HG03378 (cell line): Measurements from ENCODE around the gene CKLF.
"Not testable (repeated sequence)": the region's sequence is repeated elsewhere in the genome, so short reads cannot be mapped to it uniquely, and the experiment has no call there.

Source experiments
- ATAC-seq: cut with Tn5 transposase; IDR thresholded peaks from one replicate; pipeline ENCODE4 v1.9.1; 2021; ENCODE audit warnings: mild to moderate bottlenecking, moderate library complexity; ENCODE audit not compliant: unreplicated experiment

The CKLF gene, protein sequence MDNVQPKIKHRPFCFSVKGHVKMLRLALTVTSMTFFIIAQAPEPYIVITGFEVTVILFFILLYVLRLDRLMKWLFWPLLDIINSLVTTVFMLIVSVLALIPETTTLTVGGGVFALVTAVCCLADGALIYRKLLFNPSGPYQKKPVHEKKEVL

DNA sequence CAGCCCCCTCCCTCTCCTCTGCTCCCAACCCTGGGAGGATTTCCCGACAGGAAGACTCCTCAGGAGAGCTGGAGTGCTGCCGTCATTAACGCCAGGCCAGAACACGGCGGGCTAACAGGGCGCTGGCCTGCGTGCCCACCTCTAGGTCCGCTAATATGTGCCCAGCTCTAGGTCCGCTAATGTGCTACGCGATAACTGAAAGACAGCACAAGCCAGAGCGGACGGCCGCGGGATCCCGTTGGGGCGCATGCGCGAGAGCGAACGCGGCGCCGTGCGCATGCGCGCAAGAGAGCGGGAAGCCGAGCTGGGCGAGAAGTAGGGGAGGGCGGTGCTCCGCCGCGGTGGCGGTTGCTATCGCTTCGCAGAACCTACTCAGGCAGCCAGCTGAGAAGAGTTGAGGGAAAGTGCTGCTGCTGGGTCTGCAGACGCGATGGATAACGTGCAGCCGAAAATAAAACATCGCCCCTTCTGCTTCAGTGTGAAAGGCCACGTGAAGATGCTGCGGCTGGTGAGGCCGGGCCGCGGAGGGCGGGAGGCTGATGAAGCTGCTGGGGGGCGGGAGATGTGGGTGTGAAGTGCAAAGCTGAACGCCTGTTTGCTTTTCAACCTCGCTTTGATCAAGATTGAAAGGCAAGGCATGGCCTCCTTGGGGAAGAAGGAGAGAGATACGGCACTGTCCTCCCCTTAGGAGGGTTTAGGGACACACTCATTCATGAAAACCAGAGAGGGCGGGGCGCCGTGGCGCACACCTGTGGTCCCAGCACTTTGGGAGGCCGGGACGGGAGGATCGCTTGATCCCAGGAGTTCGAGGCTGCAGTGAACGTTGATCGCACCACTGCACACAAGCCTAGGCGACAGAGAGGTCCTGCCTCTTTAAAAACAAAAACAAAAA lies at the start of gene CKLF:
Gene CKLF (plus strand): TSS at position 291 of the 892 bp plus-strand sequence. CDS start 140 bp downstream, at position 431.
- peak; percentile 66 for ATAC-seq

DNA sequence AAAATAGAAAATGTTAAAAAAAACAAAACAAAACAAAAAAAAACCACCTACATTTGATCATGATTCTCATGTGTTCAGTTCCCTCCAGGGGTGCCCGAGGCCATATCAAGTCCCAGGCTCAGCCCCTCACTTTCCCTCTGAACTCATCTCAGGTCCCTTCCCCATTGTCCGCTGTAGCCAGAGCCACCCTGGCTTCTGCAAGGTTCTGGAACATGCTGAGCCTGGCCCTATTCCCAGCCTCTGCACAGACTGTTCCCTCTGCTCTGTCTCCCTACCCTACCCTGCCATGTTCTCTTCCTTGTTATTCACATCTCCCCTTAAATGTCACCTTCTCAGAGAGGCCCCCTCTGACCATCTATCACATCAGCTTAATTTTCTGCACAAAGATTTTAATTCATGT lies 49.3 kb upstream of the CKLF start:
- no peak for ATAC-seq

DNA sequence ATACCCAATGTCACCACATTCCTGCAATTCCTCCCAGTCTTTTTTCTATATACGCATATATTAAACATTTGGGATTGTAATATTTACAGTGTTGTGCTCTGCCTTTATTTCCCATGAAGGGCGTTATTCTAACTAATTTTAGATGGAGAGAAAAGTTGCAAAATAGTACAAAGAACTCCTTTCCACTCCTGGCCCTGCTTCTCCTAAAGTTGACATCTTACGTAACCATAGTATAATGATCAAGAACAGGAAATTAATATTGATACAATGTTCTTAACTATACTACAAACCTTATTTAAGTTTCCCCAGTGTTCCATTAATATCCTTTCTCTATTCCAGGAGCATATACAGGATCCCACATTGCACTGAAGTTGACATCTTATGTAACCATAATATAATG lies 48.8 kb upstream of the CKLF start:
- ATAC-seq = no peak

DNA sequence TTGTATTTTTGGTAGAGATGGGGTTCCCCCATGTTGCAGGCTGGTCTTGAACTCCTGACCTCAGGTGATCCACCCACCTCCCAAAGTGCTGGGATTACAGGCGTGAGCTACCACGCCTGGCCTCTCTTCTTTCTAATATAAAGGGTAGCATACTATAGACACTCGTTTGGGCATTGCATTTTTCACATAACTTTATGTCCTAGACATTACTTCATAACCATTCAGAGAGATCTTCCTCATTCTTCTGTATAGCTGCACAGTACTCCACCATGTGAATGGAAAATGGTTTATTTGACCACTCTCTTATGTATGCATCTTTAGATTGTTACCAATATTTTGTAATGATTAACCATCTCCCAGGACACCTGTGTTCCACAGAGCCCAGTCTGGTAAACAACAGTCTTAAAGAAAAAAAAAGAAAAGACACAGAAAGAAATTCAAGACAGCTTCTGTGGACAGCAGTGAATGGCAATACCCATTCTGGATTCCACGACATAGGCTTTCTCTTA lies 44.6 kb upstream of the CKLF start:
- no peak for ATAC-seq

DNA sequence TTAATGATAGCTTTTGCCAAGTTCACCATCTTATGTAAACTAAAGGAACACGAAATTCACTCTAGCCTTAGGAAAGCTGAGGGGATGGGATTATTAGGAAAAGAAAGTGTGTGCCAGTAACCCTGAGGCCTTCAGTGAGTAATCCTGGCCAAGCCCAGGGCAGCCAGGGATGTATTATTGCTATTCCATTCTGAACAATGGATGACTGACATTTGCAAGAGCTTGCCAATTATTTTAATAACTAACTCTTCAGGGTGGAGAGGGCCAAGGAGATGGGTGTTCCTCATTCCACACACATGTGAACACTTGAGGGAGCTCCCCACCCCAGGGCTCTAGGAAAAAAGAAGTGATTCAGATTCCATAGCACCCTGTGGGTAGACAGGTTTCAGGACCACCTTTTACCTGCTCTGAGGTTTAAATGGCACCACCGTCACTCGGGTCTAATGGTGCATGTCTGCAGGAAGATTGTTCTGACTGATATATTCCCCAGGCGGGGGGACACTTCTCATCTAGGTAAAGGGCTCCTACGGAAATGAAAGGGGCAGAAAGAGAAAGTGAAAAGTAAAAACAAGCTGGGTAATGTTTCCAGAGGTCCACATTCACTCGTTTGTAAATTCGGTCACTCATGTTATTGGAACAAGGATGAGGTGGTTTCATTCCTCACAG lies 44.0 kb upstream of the CKLF start:
- ATAC-seq = peak; percentile 68

DNA sequence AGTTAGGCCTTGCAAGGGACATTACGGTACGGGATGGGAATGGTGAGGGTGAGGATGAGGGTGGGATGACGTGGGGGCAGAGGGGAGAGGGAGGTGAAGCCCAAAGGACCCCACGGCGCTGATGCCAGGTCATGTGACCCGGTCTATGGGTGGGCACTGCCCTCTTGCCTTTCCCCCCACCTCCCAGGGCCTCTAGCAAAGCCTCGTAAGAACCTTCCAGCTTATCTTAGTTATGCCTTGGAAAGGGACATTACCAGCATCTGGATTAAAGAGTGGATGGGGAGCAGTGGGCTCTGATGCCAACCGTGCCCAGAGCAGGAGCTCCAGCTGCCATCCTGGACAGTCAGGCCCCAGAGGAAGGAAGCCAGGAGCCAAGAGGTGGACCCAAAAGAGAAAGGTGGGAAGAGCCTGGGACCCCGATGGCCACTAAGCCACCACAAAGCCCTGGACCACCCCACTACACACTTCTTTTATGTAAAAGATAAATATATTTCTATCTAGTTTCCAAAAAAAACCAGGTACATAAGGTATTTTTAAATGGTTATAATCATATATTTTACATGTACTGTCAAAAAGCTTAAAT lies 43.4 kb upstream of the CKLF start:
- no peak for ATAC-seq

DNA sequence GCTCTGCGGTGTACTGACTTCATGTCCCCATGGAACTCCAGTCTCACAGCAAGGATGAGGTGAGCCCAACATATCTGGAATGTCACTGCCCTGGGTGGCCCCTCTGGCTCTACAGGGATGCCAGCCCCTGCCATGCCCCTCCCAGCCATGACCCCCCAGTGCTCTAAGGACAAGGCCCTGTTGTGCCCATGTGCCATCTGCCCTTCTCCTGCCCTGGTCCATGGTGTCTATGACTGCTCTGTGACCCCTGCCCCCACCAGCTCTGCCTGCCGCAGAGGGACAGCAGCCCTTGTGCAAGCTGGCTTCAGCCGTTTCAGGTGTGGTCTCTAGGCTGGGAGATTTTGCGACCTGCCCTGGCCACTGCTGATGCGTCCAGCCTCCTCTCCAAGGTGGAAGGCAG lies 42.8 kb upstream of the CKLF start:
- ATAC-seq = no peak

DNA sequence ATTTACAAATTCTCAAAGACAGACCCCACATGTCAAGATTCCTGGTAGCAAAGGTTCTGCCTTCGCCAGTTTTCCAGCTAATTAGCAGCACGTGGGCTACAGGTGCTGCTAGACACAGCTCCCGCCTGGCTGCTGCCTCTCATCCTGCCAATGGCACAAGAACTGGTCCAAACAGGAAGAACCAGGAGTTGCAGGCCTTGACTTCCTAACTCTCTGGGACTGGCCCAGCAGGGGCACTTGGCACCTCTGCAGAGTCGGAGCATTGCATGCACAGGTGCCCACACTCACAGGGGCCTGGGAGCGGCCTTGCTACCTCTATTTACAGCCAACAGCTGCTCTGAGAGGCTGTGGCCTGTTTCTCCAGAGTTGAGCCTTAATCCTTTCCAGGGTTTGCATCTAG lies 42.1 kb upstream of the CKLF start:
- ATAC-seq = no peak

DNA sequence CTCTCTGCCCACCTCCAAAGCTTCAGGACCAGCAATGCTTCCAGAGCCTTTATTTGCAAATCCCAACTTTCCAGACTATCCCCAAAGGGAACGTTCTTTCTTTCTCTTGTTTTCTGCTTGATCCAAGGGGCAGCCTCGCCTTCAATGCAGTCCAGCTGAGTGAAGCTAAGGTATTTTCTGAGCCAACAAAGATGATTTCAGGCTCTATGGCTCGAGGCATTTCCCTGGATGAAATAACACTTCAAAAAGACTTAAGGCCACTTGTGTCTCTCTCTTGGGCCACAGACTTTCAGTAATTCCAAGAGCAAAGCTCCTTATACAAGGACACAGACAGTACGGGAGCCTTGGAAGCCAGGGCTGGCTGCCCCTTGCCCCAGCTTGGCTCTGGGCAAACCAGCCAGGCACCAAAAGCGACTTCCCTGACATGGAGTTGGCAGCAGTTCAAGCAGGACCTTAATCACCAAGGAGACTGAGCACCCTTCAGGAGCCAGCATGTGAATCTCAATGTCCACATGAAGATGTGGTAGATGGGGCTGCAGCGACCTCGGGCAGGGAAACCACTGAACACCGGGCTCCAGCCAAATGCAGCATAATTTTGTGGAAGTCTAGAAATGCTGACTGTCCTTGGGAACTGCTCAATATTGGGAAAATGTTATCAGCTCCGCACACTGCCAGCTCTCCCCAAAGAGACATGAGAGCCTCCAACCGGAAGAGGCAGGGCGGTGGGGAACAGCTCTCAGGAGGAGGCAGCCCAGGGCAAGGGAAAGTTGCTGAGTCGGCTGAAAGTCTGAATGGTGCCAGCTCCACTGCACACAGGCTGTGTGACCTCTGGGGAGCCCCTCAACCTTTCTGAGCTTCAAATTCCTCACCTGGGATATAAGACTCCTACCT lies 41.4 kb upstream of the CKLF start:
- no peak for ATAC-seq

DNA sequence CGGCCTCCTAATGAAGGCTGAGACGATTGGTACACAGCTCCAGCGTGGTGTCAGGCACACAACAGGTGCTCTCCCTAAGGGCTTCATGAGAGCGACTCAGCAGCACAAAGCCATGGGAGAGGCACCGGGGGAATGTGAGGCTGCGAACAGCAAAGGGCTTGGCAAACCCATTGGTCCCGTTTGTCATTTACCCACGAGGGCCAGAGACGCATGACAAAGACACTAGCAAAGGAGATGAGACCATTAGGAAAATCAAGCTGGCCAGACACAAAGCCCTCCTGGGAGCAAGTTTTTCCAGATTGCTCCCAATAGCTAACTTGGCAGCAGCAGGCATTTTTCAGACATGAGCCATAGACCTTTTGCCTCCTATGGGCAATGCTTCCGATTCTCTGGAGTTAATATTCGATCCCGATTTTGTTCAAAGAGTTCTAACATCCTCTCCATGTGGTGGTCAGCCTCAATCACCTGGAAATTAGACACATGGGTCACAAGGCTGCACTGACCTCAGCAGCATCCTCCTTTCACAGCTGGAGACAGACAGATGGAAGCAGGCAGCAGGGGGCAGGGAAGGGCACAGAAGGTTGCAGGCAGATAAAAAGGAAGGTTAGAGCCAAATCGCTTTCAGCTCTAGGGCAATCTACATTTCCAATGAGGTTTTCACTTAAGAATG lies 40.6 kb upstream of the CKLF start:
- no peak for ATAC-seq

DNA sequence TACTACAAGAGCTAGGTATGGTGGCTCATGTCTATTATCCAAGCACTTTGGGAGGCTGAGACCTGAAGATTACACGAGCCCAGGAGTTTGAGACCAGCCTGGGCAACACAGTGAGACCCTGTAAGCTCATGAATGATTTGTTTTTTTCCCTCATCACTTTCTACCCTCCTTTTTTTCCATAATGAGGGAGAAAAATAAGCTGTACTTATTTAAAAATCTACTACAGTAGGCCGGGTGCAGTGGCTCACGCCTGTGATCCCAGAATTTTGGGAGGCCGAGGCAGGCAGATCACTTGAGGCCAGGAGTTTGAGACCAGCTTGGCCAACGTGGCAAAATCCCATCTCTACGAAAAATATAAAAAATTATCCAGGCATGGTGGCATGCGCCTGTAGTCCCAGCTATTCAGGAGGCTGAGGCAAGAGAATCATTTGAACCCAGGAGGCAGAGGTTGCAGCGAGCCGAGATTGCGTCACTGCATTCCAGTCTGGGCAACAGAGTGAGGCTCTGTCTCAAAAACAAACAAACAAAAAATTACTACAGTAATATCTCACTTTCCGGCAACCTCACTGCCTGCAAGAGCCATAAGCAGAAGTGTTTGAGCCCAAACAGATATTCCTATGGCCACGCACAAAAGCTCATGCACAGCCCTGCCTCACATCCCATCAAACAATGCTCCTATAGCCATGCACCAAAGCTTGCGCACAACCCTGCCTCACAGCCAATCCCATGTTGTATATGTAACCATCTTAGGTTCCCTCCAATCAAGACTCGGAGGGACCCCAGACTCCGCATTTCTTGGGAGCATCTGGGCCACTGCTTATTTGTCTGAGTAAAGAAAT lies 39.9 kb upstream of the CKLF start:
- no peak for ATAC-seq

DNA sequence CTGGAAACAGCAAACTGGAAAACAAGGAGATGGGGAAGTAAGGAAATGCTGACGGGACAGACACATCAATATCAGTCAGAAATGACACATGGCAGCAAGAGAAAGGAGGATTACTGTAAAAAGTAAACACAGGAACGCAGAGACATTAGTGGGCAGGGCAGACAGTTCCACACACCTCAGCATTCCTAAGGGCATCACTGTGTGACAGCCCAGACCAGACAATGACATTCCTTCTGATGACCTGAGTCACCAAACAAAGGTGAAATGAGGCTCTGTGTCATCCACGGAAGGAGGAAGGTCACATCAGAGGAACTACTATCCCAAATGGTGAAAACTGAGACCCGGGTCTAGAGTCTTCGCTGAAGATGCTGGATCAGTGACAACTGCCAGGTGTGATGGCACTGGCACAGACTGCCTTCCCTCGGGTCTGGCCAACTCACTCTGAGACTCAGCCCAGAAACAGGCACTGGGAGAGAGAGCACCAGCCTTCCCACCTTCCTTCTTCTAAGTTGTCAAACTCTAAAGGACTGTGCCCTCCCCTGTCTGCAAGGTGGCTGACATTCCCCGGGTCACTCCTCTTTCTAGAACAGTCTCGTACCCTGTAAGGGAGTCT lies 39.2 kb upstream of the CKLF start:
- no peak for ATAC-seq

DNA sequence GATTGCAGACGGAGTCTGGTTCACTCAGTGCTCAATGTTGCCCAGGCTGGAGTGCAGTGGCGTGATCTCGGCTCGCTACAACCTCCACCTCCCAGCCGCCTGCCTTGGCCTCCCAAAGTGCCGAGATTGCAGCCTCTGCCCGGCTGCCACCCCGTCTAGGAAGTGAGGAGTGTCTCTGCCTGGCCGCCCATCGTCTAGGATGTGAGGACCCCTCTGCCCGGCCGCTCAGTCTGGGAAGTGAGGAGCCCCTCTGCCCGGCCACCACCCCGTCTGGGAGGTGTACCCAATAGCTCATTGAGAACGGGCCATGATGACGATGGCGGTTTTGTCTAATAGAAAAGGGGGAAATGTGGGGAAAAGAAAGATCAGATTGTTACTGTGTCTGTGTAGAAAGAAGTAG lies 38.0 kb upstream of the CKLF start:
- ATAC-seq = not testable (repeated sequence)

DNA sequence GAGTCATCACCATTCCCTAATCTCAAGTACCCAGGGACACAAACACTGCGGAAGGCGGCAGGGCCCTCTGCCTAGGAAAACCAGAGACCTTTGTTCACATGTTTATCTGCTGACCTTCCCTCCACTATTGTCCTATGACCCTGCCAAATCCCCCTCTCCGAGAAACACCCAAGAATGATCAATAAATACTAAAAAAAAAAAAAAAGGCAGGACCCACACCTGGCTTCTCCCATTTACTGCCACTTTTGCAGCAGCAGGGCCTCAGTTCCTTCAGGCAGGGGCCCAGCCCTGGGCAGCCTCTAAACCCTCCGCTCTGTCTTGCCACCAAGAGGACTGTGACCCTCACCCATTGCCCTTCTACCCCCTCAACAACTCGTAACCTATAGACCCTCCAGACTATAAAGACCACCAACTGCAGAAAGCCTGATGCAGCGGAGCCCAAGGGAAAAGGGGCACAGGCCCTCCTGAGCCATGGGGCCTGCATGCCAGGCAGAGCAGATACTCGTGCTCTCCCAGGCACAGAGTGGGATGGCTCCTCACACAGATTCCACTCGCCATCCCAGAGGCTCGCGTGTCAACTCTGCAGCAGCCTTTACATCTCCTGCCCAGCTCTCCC lies 37.3 kb upstream of the CKLF start:
- not testable (repeated sequence) for ATAC-seq

DNA sequence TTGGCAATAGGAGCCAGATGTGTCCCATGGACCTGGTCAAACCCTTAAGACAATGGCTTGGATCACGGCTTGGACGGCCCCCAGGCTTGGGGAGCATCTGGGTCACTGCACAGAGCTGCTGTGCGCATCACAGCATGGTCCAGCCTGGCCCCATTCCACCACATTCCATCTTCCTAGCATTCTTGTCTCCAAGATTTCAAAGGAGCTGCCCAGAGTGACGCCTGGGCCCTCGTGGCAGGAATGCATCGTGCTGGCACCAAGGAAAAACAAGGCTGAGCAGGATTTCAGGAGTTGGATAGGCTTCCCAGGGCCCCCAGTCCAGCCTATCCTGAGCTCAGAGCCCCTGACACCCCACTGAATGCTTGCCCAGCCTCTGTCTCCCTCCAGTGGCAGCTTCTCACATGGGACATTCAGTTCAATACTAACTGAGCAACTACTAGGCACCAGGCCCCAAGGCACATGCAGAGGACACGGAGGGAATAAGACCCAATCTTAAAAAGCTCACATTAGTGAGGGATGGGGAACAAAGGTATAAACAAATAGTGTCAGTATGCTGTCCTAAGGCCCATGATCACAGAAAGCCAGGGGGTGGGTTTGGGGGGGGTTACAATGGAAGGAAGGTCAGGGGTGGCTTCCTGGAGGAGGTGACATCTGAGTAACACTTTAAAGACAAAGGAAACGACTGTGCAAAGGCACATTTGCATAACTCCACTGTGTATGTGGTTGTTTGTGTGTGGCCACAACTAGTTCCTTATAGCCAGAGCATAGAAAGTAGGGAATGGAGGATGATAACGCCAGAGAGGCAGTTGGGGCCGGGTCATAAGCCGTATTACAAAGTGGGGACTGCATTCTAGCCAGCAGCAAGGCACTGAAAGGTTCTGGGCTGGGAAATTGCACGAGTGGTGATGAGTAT lies 36.5 kb upstream of the CKLF start:
- peak; percentile 3 for ATAC-seq

DNA sequence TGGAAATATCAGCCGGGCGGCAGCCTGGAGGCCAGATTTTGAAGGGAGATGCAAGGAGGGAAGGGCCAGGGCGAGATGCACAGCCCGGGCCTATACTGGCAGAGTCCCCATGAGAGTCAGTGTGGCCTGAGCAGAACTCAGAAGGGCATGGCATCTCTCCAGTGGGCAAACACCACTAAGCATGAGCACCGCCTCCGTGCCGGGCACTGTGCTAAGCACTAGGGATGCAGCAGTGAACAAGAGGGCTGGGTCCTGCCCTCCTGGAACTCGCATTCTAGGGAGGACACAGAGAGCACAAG lies 35.9 kb upstream of the CKLF start:
- peak; percentile 21 for ATAC-seq
